Kidney (tissue), 22 donors: ENCODE results near the gene PAK3. TPM values are rescaled to one million over a fixed set of nuclear protein-coding genes. Genes with fewer than 3 reads are reported as not detected.

Source experiments
- DNase-seq, 5 donors: peaks; one replicate each; pipeline ENCODE4 v3.0.0-alpha.2; 2013 to 2020
- FAIRE-seq: peaks from 2 replicates; lab custom pipeline; 2012; peaks lifted over from hg19 to GRCh38; lab: Jason Lieb, UNC
- H3K27ac ChIP-seq, 2 donors: one replicate each; pipeline ENCODE4 v1.7.0; 2013; ENCODE audit warnings: low read depth in 2 of 2, low read length in 2 of 2, inconsistent platforms in 1 of 2
- H3K27me3 ChIP-seq: one replicate; pipeline ENCODE4 v1.7.1; 2013; ENCODE audit warnings: low read length, inconsistent platforms; ENCODE audit not compliant: control insufficient read depth, insufficient read depth
- H3K36me3 ChIP-seq, 3 donors: one replicate each; pipeline versions ENCODE4 v1.7.0 to v1.7.1; 2013; ENCODE audit warnings: low read length in 3 of 3, control low read depth in 1 of 3, inconsistent platforms in 1 of 3; ENCODE audit not compliant: insufficient read depth in 3 of 3, control insufficient read depth in 2 of 3
- H3K4me1 ChIP-seq, 3 donors: one replicate each; pipeline versions ENCODE4 v1.7.0 to v1.7.1; 2013; ENCODE audit warnings: low read length in 3 of 3, inconsistent platforms in 1 of 3, low read depth in 1 of 3; ENCODE audit not compliant: control insufficient read depth in 2 of 3, insufficient read depth in 2 of 3
- H3K4me3 ChIP-seq, 3 donors: one replicate each; pipeline versions ENCODE4 v1.7.0 to v1.8.1; 2013; ENCODE audit warnings: low read length in 3 of 3, control low read depth in 1 of 3, inconsistent platforms in 1 of 3
- H3K9ac ChIP-seq, 3 donors: one replicate each; pipeline versions ENCODE4 v1.7.0 to v1.7.1; 2013; ENCODE audit warnings: low read length in 3 of 3, control low read depth in 1 of 3, inconsistent platforms in 1 of 3
- H3K9me3 ChIP-seq, 3 donors: one replicate each; pipeline versions ENCODE4 v1.7.0 to v1.7.1; 2013; ENCODE audit warnings: low read length in 3 of 3, control low read depth in 1 of 3, inconsistent platforms in 1 of 3; ENCODE audit not compliant: control insufficient read depth in 2 of 3, insufficient read depth in 1 of 3
- intact Hi-C: fragments of 100-400 bp; cut with DNase I; formaldehyde crosslinking; loops from one replicate; pipeline ENCODE4 v1.11.1; 2022
- long read RNA-seq, 10 donors: library from polyadenylated mRNA in 1 of 10; unstranded in 1 of 10; transcript quantifications; one replicate each; pipeline ENCODE4 v2.0.0 and lab custom pipeline, GENCODE V29; 2021 to 2026
- polyA plus RNA-seq: library from polyadenylated mRNA; stranded (reverse); fragments of 350-450 nt; fragmentation: Illumina TruSeq; extraction: RNeasy Lipid Tissue Mini Kit (QIAGEN cat#74804); gene quantifications from one replicate; pipeline ENCODE4 v1.2.3, GENCODE V29; 2014; ENCODE audit warnings: low read depth, low replicate concordance; ENCODE audit not compliant: insufficient read depth
- total RNA-seq: library from RNA; stranded (reverse); fragmentation: NEBNext Ultra II Directional; extraction: Animal tissue kit (Norgen Biotek cat#: 25700); gene quantifications from one replicate; pipeline ENCODE4 v1.2.1, GENCODE V29; 2021
- TF ChIP-seq, protein P1 (sequence below): IDR thresholded peaks from 3 replicates; pipeline ENCODE4 v1.5.1; 2012; ENCODE audit warnings: mild to moderate bottlenecking, moderate library complexity, borderline replicate concordance; ENCODE audit not compliant: insufficient read depth; ENCODE audit errors: extremely low read depth
- donor health status: control.
- donor health status: control.
- donor health status: control.
- donor health status: control.
- donor health status: control.
- donor health status: DM: yes; HTN: yes; CAD: no.
- donor health status: Normal renal cell carcinoma (clear cell type).

The PAK3 gene
- total RNA-seq = 2.1 TPM
- 0.24 TPM for polyA plus RNA-seq
- long read RNA-seq, donor 1 = 0 reads
- long read RNA-seq, donor 2 = 0 reads
- long read RNA-seq, donor 3 = 0 reads
- long read RNA-seq, donor 4 = 0 reads
- long read RNA-seq, donor 5 = 0 reads
- long read RNA-seq, donor 6 = 0 reads
- long read RNA-seq, donor 7, partial matches to known transcripts = 2 of 5 reads
- long read RNA-seq, donor 7, other reads (novel, unspliced or antisense) = 3 of 5 reads
- long read RNA-seq, donor 8 = 0 reads
- long read RNA-seq, donor 9 = 0 reads
- long read RNA-seq, donor 10 = 0 reads

DNA sequence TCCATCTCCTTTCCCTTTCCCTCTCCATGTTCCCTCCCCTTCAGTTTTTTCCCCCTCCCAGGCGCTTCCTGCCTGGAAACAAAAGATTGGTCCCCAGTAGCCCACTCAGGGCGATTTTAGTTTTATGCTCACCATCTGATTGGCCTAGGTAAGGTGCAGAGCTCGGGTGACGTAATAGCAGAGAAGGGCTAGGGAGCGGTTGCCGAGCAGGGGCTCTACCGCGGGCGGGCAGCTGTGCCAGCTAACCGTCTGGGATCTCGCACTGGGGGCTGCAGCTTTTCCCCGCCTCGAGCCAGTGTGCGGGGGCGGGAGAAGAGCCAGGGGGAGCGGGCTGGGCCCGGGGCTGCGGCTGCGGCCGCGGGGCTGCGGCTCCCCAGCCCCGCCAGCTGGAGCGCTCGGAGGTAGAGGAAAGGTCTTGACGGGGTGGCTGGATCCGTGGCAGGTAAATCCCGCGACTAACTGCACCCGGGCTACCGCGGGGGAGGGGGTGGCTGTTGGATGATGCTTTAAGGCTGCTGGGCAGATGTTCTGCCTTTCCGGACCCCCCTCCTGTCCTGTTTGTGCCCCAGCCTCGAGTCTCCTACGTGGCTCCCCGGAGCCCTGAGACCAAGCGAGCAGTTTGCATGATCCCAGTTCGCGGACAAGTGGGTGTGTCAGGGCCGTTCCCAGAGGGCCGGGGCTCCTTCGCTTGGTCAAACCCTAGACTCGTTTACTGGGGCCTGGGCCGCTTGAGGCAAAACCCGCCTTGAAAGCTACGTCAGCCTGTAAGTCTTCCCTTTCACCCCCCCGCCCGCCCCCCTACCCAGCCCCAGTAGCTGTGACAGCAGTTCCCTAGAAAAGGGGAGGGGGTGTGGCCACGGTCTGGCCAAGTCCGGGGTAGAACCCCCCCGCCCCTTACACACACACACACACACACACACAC lies at the start of gene PAK3:
PAK3 (plus strand) TSS at position 218 of the 922 bp plus-strand sequence. CDS start 26,913 bp downstream, outside the sequence.
- intact Hi-C loops = no loop called here
- Histone ChIP-seq H3K27me3 (peaks cover 8% of the 10 kb centered on the region), H3K9ac (peak within 1 kb of the TSS in 2 of 3 donors; percentile 34 to 62), H3K36me3 (no peaks in the 10 kb centered on the region), H3K9me3 (no peaks in the 10 kb centered on the region), H3K4me3 (peak within 1 kb of the TSS; percentile 67 to 75 (median 67)), H3K27ac (no peak within 1 kb of the TSS), H3K4me1 (no peaks in the 10 kb centered on the region)
- FAIRE-seq (no peak), DNase-seq (peak; percentile 69 to 91 (median 79))
- TF ChIP-seq, protein P1, sequence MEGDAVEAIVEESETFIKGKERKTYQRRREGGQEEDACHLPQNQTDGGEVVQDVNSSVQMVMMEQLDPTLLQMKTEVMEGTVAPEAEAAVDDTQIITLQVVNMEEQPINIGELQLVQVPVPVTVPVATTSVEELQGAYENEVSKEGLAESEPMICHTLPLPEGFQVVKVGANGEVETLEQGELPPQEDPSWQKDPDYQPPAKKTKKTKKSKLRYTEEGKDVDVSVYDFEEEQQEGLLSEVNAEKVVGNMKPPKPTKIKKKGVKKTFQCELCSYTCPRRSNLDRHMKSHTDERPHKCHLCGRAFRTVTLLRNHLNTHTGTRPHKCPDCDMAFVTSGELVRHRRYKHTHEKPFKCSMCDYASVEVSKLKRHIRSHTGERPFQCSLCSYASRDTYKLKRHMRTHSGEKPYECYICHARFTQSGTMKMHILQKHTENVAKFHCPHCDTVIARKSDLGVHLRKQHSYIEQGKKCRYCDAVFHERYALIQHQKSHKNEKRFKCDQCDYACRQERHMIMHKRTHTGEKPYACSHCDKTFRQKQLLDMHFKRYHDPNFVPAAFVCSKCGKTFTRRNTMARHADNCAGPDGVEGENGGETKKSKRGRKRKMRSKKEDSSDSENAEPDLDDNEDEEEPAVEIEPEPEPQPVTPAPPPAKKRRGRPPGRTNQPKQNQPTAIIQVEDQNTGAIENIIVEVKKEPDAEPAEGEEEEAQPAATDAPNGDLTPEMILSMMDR = no peak

DNA sequence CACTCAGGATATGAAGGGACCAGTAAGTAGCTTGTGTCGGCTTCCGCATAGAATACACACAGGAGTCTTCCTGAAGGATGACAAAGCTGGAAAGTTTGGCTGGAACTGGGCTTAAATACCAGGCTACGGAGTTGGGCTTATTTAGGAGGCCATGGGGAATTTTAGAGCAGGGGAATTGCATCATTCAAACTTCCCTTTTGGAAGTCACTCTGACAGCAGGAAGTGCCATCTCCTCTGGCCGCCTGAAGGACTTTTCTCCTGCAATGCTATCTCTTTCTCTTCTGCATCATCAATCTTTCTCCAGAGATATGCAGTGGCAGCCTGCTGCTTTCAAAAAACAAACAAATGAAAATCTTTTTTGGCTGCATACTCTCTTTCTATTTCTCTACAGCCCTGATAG lies 48.4 kb upstream of the PAK3 start:
- H3K9ac ChIP-seq = no peak overlapping the region
- TF ChIP-seq, protein P1 = no peak
- no peak overlapping the region for H3K27ac ChIP-seq
- H3K9me3 ChIP-seq = no peaks in the 10 kb centered on the region
- no peaks in the 10 kb centered on the region for H3K27me3 ChIP-seq
- H3K4me1 ChIP-seq = no peaks in the 10 kb centered on the region
- no peak for DNase-seq
- H3K36me3 ChIP-seq = no peaks in the 10 kb centered on the region
- no peak for FAIRE-seq
- no peak overlapping the region for H3K4me3 ChIP-seq
- intact Hi-C loops = no loop called here

DNA sequence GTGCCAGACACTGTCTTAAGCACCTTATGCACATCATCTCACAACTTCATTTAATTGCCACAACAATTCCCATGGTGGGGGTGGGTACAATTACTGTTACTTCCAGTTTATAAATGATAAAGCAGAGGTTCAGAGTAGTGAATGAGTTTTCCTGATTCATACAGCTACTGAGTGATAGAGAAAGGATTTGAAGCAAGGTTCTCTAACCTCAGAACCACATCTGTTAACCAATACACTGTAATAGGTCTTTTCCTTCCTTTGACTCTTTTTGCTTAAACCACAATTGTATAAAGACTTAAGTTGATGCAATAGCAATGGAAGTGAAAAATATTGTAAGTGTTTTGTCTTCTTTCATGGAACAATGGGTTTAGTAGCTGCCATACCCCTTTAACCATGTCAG lies 43.5 kb upstream of the PAK3 start:
- no peak overlapping the region for H3K4me3 ChIP-seq
- H3K4me1 ChIP-seq = no peaks in the 10 kb centered on the region
- no peaks in the 10 kb centered on the region for H3K9me3 ChIP-seq
- H3K36me3 ChIP-seq = no peaks in the 10 kb centered on the region
- TF ChIP-seq, protein P1 = no peak
- no peaks in the 10 kb centered on the region for H3K27me3 ChIP-seq
- H3K27ac ChIP-seq = no peak overlapping the region
- DNase-seq (no peak), FAIRE-seq (no peak)
- intact Hi-C loops = no loop called here
- no peak overlapping the region for H3K9ac ChIP-seq
